A673 (cell line): Measurements from ENCODE around the gene FADS3.

Experiments used
- CTCF ChIP-seq: fragments of 300-800, 200-600 bp; sonication (generic); conservative IDR thresholded peaks from 2 replicates; pipeline ENCODE4 v1.5.1; 2017; ENCODE audit warnings: low read depth, mild to moderate bottlenecking, antibody characterized with exemption, low read length, moderate library complexity, mixed read lengths
- EZH2 ChIP-seq: fragments of 200-600 bp; sonication (generic); IDR thresholded peaks from 2 replicates; pipeline ENCODE4 v1.6.1; 2017; ENCODE audit warnings: borderline replicate concordance, low read depth, mild to moderate bottlenecking, mixed read lengths, antibody characterized with exemption, low read length; ENCODE audit not compliant: poor library complexity, severe bottlenecking

DNA sequence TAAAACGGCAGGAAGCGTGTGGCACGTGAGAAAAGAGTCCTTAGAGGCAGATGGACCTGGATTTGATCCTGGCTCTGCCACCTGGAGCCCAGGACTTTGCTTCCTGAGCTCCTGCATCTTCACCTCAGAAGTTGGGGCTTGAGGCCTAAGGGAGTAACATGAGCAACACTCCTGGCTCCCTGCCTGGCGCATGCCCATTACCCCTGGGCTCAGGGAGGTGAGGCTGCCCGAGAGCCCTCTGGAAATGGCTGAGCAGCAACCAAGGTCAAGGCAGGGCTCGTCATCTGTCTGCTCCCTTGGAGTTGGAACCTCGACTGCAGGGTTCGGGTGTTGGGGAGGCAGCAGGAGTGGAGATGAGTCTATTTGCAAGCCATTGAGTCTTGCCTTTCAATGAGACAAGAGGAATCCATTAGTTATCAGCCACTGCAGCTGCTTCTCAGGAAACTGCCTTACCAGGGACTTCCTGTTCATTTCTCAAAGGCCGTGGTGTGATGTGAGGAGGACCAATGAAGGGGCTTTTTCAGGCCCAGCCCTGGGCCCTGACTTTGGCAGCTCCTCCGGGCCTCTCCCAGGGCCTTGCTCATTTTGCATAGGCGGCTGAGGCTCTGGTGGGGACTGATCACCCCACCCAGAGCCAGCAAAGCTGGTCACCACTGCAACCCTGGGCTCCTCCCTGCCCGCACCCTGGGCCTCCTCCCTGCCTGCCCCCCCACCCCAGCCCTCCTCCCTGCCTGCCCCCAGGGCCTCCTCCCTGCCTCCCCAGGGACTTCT lies 56.9 kb downstream of the FADS3 start:
- TF ChIP-seq CTCF = no peak
- no peak for TF ChIP-seq EZH2
